Activated T-helper 17 cell treated with anti-CD3 and anti-CD28 coated beads, Interleukin-2, amount 50 U/mL, for 72 hours (primary cell): ENCODE results near the gene CYP27C1. TPM values are rescaled to one million over a fixed set of nuclear protein-coding genes. Genes with fewer than 3 reads are reported as not detected.
A peak's percentile ranks its signal among the peaks of the same experiment; 100 is the strongest.
"Not testable (repeated sequence)": the region's sequence is repeated elsewhere in the genome, so short reads cannot be mapped to it uniquely, and the experiment has no call there.

Experiments used
- ATAC-seq: fragments of 150-1000 bp; cut with Tn5 transposase; replicated peaks from 2 replicates; pipeline ENCODE4 v1.10.0; 2021; ENCODE audit warnings: mild to moderate bottlenecking, moderate library complexity
- H3K27ac Mint-ChIP-seq: one replicate; pipeline ENCODE4 v1.8.0; 2022; ENCODE audit warnings: mixed read lengths
- H3K27me3 Mint-ChIP-seq: one replicate; pipeline ENCODE4 v1.8.0; 2022; ENCODE audit warnings: mixed read lengths
- H3K36me3 Mint-ChIP-seq: one replicate; pipeline ENCODE4 v1.8.0; 2022; ENCODE audit warnings: low read depth, mild to moderate bottlenecking, mixed read lengths
- H3K4me1 Mint-ChIP-seq: one replicate; pipeline ENCODE4 v1.8.0; 2022; ENCODE audit warnings: mixed read lengths
- H3K4me3 Mint-ChIP-seq: one replicate; pipeline ENCODE4 v1.8.0; 2022; ENCODE audit warnings: mild to moderate bottlenecking, mixed read lengths
- H3K9me3 Mint-ChIP-seq: one replicate; pipeline ENCODE4 v1.8.0; 2022; ENCODE audit warnings: mixed read lengths
- total RNA-seq, 2 donors: library from RNA; stranded (reverse); gene quantifications; one replicate each; pipeline ENCODE4 v1.2.3, GENCODE V29; 2022

CYP27C1 gene
- total RNA-seq, 2 donors from 2014 or later = not detected

DNA sequence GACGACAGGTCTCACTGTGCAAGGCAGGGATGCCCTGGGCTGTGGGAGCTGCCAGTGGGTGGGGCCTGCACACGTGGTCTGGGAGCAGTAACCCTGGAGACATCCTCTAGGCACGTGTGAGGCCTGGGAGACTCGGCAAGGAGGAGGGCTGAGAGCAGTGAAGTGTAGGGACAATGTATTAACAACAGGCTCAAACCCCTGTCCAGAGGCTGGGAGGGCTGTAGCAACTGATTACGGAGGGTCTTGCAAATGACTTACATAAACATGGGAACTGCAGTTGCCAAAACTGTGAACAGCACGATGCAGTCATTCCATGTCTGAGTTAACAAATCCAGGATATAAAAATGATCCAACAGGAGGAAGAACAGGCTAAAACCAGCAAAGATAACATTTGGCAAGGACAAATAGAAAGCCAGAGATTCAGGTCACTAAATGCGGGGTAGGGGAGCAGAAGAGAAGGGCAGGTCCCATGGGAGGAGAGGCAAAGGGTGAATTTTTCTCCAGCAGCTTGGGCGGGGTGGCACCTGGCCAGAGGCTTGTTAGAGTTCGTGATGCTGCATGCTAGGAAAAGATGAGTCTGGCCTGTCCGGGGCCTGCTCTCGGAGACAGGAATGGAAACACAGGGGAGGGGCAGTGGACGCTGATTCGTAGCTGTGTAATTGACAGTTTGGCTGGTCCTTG lies 44.9 kb downstream of the CYP27C1 start:
- no peak for ATAC-seq
- Mint-ChIP-seq H3K27me3 (peaks cover 15% of the 10 kb centered on the region), H3K27ac (no peak overlapping the region), H3K4me3 (no peak overlapping the region), H3K36me3 (no peaks in the 10 kb centered on the region), H3K4me1 (no peaks in the 10 kb centered on the region), H3K9me3 (no peaks in the 10 kb centered on the region)

DNA sequence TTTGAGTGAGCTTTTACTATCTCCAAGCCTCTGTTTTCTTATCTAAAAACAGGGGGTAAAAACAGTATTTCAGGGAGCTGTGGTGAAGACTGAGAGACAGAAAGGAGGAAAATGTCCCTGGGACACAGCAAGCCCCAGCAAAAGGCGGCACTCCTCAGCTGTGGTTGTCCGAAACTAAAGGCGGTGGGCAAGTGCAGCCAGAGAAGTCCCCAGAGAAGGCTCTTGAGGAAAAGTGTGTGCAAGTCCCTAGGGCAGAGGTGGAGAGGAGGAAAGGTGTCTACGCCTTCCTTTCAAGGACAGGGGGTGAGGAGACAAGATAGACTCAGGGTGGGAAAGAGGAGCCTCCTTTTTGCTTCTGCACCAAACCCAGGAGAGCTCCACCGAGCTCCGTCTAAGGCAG lies 45.5 kb downstream of the CYP27C1 start:
- ATAC-seq = no peak
- Mint-ChIP-seq H3K4me3 (no peak overlapping the region), H3K4me1 (no peaks in the 10 kb centered on the region), H3K36me3 (no peaks in the 10 kb centered on the region), H3K27me3 (peaks cover 15% of the 10 kb centered on the region), H3K9me3 (no peaks in the 10 kb centered on the region), H3K27ac (no peak overlapping the region)

- Mint-ChIP-seq H3K27ac (no peak overlapping the region), H3K4me3 (no peak overlapping the region), H3K27me3 (peaks cover 13% of the 10 kb centered on the region), H3K36me3 (no peaks in the 10 kb centered on the region), H3K9me3 (no peaks in the 10 kb centered on the region), H3K4me1 (no peaks in the 10 kb centered on the region)
- ATAC-seq = no peak
Observed at GRCh38 chr2:127174136-127174535, 46.0 kb downstream of the CYP27C1 start.

GRCh38 chr2:127173057-127173456 lies 47.0 kb downstream of the CYP27C1 start:
- no peaks in the 10 kb centered on the region for H3K36me3 Mint-ChIP-seq
- no peaks in the 10 kb centered on the region for H3K9me3 Mint-ChIP-seq
- ATAC-seq = no peak

DNA sequence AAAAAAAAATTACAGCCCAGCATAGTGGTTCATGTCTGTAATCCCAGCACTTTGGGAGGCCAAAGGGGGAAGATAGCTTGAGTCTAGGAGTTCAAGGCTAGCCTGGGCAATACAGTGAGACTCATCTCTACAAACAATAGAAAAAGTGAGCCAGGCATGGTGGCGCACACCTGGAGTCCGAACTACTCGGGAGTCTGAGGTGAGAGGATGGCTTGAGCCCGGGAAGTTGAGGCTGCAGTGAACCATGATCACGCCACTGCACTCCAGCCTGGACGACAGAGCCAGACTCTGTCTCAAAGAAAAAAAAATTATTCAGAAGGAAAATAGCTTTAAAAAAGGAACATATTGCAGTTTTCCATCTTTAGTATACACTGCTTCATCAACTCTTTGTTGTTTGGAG lies 47.8 kb downstream of the CYP27C1 start:
- Mint-ChIP-seq H3K4me3 (no peak overlapping the region), H3K4me1 (no peaks in the 10 kb centered on the region), H3K36me3 (no peaks in the 10 kb centered on the region), H3K9me3 (no peaks in the 10 kb centered on the region), H3K27me3 (peaks cover 13% of the 10 kb centered on the region), H3K27ac (no peak overlapping the region)
- ATAC-seq = no peak

More at GRCh38 chr2:127173057-127173456, 47.0 kb downstream of the CYP27C1 start:
- no peak overlapping the region for H3K4me3 Mint-ChIP-seq
- no peaks in the 10 kb centered on the region for H3K4me1 Mint-ChIP-seq
- no peak overlapping the region for H3K27ac Mint-ChIP-seq
- peaks cover 13% of the 10 kb centered on the region for H3K27me3 Mint-ChIP-seq

DNA sequence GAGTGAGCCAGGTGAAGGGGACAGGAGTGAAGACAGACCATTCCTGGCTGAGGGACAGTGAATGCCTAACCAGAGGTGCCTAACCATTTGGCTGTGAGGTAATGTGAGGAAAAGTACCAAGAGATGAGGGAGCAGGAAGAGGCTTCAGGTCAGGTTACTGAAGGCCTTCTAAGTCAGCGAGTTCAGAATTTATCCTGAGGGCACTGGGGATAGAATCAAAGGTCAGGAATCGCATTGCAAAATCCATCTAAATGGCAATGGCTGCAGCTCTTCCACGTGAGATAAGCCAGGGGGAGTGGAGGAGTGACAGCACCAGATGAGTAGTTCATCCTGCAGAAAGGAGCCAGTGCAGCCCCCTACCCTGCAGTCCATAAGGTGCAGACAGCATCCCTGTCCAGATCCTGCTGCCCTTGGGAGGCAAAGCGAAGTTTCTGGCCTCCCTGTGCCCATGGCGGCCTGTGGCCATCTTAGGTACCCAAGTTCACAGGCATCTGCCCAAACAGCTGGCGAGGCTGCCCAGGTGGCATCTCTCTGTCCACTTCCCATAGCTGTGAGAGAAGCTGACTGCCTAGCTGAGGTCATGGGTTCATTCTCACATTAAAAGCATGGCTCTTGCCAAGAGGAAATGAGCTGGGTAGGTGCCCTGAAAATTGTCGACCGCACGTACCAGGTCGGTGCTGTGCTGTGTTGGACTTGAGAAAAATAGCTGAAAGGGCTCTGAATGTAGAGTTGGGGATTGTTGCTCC lies 49.5 kb downstream of the CYP27C1 start:
- Mint-ChIP-seq H3K36me3 (no peaks in the 10 kb centered on the region), H3K27ac (no peak overlapping the region), H3K4me1 (no peaks in the 10 kb centered on the region), H3K9me3 (no peaks in the 10 kb centered on the region), H3K27me3 (peaks cover 8% of the 10 kb centered on the region), H3K4me3 (no peak overlapping the region)
- no peak for ATAC-seq

DNA sequence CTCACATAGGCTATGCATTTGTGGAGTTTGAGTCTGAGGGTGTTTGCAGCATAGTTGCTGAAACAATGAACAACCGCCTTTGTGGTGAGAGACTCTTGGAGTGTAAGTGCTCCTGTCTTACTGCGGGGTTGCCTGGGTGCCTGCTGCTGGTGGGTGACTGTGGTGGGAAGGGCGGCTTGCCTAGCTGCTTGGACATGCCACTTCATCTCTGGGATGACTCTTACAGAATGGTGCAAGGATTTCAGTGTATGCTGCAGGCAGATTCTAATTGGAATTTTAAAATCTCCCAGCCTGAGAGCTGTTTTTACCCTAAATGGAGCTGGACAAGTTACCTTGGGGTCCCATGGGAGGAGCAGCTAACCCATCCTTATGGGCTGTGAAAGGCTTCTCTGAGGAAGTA lies 50.1 kb downstream of the CYP27C1 start:
- no peaks in the 10 kb centered on the region for H3K36me3 Mint-ChIP-seq
- peaks cover 3% of the 10 kb centered on the region for H3K27me3 Mint-ChIP-seq

DNA sequence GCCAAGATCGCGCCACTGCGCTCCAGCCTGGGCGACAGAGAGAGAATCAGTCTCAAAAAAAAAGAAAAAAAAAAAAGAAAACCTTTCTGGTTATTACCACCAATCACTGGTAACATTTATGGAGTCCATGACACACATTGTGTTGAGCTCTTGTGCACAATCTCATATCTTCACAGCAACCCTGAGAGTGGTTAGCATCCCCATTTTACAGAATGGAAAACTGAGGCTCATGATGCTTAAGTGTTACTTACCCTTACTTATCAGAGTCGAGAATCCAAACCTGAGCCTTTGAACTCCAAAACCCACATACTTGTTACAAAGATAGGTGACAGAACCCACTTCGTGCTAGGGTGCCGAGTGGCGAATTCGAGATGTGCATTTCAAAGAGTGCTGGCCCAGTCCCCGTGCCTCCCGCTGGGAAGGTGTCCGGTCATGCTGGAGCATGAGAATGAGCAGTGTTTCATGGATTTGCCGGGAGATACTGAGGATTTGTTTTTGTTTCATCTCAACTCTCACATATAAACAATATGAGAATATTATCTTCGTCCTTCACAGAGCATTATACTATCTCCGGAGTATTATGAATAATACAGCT lies 50.9 kb downstream of the CYP27C1 start:
- Mint-ChIP-seq H3K4me3 (no peak overlapping the region), H3K27me3 (no peaks in the 10 kb centered on the region), H3K9me3 (no peaks in the 10 kb centered on the region), H3K36me3 (no peaks in the 10 kb centered on the region), H3K4me1 (no peaks in the 10 kb centered on the region), H3K27ac (no peak overlapping the region)
- no peak for ATAC-seq

More for the DNA sequence above, 50.1 kb downstream of the CYP27C1 start:
- no peak for ATAC-seq
- H3K27ac Mint-ChIP-seq = no peak overlapping the region
- H3K4me3 Mint-ChIP-seq = no peak overlapping the region
- no peaks in the 10 kb centered on the region for H3K4me1 Mint-ChIP-seq
- H3K9me3 Mint-ChIP-seq = no peaks in the 10 kb centered on the region

DNA sequence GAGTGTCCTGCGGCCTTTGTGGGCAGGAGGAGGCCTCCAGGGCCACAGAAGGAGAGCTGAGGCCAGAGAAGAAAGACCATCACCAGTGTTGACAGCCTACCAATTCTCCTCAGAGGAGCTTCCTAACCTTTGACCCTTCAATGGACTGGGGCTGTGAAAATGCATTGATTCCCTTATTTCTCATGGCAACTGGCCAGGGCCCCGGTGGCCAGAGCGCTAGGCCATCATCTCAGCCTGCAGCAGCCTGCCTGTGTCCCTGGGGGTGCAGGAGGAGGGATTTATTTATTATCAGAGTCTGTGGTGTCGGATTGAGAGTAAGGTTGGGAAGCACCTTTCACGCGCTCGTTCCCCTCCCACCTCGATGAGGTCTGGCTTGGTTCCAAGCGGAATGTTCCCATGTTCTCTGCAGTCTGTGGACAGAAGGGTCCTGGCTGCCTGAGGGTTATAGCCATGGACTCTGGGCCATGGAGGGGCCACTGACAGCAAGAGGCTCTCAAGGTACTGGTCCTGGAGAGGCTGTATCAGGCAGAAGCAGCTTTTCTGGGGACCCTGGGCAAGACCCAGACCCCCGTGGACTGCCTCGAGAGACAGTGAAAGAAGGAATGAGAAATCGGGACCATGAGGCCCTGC lies 53.8 kb downstream of the CYP27C1 start:
- H3K27me3 Mint-ChIP-seq = no peaks in the 10 kb centered on the region
- H3K27ac Mint-ChIP-seq = no peak overlapping the region
- ATAC-seq = no peak
- H3K36me3 Mint-ChIP-seq = no peaks in the 10 kb centered on the region
- H3K4me1 Mint-ChIP-seq = no peaks in the 10 kb centered on the region
- H3K4me3 Mint-ChIP-seq = no peak overlapping the region
- H3K9me3 Mint-ChIP-seq = no peaks in the 10 kb centered on the region

DNA sequence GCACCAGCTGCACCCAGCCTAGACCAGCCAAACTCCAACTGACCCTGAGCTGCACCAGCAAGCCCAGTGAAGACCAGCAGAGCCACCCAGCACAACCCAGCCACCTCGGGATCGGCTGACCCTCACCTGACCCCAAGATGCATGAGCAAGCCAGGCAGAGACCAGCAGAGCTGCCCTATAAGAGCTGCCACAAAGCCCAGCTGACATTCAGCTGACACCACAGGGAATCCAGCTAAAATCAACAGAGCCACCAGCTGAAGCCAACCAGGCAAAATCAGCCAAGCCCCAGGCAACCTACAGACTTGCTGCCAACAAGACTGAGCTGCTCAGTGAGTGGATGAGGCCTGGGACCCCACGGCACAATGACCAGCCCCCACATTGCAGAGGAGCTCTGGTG lies 54.6 kb downstream of the CYP27C1 start:
- H3K4me3 Mint-ChIP-seq = no peak overlapping the region
- ATAC-seq = no peak
- peak overlapping the region; percentile 38 for H3K27ac Mint-ChIP-seq
- no peaks in the 10 kb centered on the region for H3K4me1 Mint-ChIP-seq
- no peaks in the 10 kb centered on the region for H3K27me3 Mint-ChIP-seq
- H3K36me3 Mint-ChIP-seq = no peaks in the 10 kb centered on the region
- no peaks in the 10 kb centered on the region for H3K9me3 Mint-ChIP-seq

DNA sequence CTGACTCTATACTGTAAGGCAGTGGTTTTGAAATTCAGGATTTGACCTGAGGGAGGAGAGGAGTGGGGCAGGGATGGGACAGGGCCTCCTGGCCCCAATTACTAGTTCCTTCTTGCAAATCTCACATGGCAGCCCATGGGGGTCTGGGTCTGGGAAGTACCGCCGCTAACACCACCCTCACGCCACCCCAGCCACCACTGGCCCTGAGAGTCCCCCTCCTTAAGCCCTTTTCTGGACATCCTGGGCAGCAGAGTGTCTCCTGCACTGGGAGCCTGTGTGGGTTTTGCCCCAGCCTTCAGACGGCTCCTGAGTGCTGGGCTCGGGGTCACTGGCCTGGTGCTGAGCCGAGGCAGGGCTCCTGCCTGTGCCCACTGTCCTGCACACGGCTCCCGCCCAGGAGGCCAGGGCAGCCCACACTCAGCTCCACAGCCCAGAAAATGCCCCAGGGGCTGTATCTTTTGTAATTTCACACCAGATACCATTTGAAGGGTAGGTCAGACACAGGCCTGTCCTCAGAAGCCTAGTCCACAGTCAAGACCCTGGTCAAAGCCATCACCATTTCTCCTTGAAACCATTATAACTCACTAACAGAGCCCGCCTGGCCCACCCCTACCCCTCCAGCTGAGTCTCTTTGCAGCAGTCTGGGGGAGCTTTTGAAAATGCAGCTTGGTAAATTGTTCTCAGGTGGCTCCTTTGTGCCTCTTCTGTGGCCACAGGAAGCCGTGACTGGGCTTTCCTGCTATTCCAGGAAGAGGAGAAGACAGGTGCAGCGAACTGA lies 55.1 kb downstream of the CYP27C1 start:
- Mint-ChIP-seq H3K27ac (peak overlapping the region; percentile 38), H3K36me3 (no peaks in the 10 kb centered on the region), H3K27me3 (no peaks in the 10 kb centered on the region), H3K4me1 (no peaks in the 10 kb centered on the region), H3K4me3 (no peak overlapping the region), H3K9me3 (no peaks in the 10 kb centered on the region)
- ATAC-seq = no peak

GRCh38 chr2:127163921-127164320 lies 56.2 kb downstream of the CYP27C1 start:
- H3K27me3 Mint-ChIP-seq = peaks cover 4% of the 10 kb centered on the region
- H3K4me1 Mint-ChIP-seq = no peaks in the 10 kb centered on the region
- no peak overlapping the region for H3K4me3 Mint-ChIP-seq
- no peaks in the 10 kb centered on the region for H3K9me3 Mint-ChIP-seq
- no peak for ATAC-seq
- H3K27ac Mint-ChIP-seq = no peak overlapping the region
- H3K36me3 Mint-ChIP-seq = no peaks in the 10 kb centered on the region

- not testable (repeated sequence) for H3K27me3 Mint-ChIP-seq, H3K36me3 Mint-ChIP-seq, H3K4me3 Mint-ChIP-seq, H3K4me1 Mint-ChIP-seq, H3K9me3 Mint-ChIP-seq, ATAC-seq, H3K27ac Mint-ChIP-seq
Observed at GRCh38 chr2:127163090-127163406, 57.1 kb downstream of the CYP27C1 start.
